Measurements from ENCODE around the gene FGF1.

- no peak for TF ChIP-seq CTCF (IDR thresholded peaks at IDR 0.05)
- TF ChIP-seq POLR2A (IDR thresholded peaks at IDR 0.05) = no peak
Observed at GRCh38 chr5:142644640-142645361, 41.1 kb downstream of the FGF1 start.

Measured in ovary (tissue), 3 donors.